ENCODE measurements around the gene CYTH4. TPM values are rescaled to one million over a fixed set of nuclear protein-coding genes. Genes with fewer than 3 reads are reported as not detected.

CYTH4 gene
- total and polyA plus RNA-seq, 2 of the 8 experiments (the other 6 are each of a cell fraction or from before 2014, with no cell fraction given), result 0.09 TPM; not detected in 1

GRCh38 chr22:37328017-37328416 lies 45.7 kb downstream of the CYTH4 start (continued):
- no peak for TF ChIP-seq GABPA (IDR thresholded peaks at IDR 0.05; ENCODE audit: borderline replicate concordance, insufficient read depth, low read length)
- no peak for TF ChIP-seq CHD7 (IDR thresholded peaks at IDR 0.05; ENCODE audit: insufficient replicate concordance, low read length)
- TF ChIP-seq HDAC2 (IDR thresholded peaks at IDR 0.05; ENCODE audit: borderline replicate concordance in 1 of 2, low read depth in 2 of 2, low read length in 2 of 2), result no peak
- TF ChIP-seq RBBP5 (IDR thresholded peaks at IDR 0.05; ENCODE audit: borderline replicate concordance, low read depth, low read length), result no peak
- no peak for TF ChIP-seq RNF2 (IDR thresholded peaks at IDR 0.05; ENCODE audit: borderline replicate concordance, low read depth, low read length, missing control alignments, poor library complexity, severe bottlenecking)

Data from H1 (cell line).